NCI-H82 treated with DMSO at 0.1 percent for 48 hours (cell line): ENCODE data around the gene GSDME.
A peak's percentile ranks its signal among the peaks of the same experiment; 100 is the strongest.
"Not testable (repeated sequence)": the region's sequence is repeated elsewhere in the genome, so short reads cannot be mapped to it uniquely, and the experiment has no call there.

Source experiments
- DNase-seq: peaks from one replicate; lab custom pipeline; 2025; ENCODE audit not compliant: unreplicated experiment; lab: John Stamatoyannopoulos, UW

The GSDME gene

DNA sequence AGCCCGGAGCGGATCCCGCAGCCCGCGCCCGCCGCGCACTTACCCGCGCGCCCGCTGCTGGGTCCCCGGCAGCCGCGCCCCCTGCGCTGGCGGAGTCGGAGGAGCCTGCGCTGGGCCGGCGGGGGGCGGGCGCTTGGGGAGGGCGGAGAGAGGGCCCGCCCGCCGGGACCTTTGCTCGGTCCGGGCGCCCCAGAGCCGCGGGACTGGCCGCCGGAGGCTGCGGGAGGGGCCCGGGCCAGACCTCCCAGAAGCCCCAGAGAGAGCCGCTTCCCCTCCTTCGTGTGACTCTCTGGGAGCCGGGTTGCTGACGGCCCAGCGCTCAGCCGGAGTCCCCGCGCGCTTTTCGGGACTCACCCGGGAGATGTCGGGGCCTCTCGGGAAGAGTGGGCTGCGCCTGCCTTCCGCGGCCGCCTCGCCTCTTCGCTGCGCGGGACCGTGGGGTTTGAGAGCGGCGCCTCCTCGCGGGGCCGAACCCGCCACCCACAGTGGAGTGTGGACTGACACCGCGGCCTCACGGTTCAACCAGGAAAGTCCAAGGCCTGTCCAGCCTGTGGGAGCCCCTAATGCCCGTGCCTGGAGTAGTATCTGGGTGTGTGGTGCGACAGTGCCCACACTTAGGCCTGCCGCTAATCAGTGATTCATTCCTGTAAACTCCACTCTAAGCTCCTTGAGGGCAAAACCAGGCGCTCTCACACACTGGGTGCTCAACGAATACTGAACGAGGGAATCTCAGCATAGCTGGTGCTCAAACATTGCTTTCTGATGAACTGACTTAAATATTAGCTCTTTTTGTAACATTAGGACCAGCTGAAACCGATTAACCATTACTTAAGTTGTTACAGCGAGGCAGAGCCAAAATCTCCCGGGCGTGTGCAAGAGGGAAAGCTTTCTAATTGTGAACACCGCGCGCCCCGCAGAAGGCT is at the start of gene GSDME:
GSDME (minus strand) TSS at position 112 of the 923 bp plus-strand sequence. CDS start 7,690 bp downstream, outside the sequence.
- DNase-seq = no peak

DNA sequence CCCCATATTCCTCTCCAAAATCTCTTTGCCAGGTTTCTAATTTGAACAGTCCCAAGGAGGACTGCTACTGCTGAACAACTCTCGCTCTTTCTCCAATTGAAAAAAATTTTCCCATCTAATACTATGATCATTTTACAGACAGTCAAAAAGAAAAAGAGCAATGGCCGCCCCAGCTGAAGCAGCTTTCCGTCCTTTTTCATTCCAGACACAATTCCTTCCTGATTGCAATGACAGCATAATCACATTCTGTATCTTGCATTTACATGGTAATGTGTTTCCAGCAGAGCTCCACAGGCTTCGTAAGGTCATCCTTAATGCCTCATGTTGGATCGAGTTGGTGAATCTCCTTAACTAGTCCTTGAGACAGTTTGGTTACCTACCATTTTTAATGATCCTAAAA is 45.0 kb upstream of the GSDME start:
- no peak for DNase-seq

DNA sequence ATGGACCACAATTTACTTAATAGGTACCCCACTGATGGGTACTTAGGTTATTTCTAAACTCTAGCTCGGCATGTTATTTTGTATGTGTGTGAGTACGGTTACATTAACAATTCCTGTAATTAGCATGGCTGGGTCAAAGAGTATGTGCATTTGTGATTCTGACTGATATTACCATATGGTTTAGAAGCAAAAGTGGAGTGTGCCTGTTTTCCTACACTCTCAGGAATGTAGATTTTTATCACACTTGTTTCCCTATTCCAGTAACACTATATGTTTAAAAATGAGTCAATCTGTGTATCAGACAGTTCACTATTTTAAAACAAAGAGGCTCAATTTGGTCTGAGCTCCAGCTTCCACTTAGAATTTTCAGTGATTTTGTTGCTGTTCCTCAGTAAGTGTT is 44.6 kb upstream of the GSDME start:
- DNase-seq = no peak

DNA sequence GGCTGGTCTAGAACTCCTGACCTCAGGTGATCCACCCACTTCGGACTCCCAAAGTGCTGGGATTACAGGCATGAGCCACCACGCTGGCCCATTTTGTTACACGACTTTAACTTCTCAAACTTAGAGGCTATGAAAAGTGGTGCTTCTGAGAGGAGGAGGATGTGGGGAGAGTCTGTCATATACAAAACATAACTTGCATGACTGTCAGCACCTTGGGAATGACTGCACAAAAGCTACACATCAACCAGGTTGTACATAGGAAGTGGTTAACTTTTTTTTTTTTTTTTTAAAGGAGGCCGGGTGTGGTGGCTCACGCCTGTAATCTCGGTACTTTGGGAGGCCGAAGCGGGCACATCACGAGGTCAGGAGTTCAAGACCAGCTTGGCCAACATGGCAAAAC is 43.4 kb upstream of the GSDME start:
- DNase-seq = no peak

DNA sequence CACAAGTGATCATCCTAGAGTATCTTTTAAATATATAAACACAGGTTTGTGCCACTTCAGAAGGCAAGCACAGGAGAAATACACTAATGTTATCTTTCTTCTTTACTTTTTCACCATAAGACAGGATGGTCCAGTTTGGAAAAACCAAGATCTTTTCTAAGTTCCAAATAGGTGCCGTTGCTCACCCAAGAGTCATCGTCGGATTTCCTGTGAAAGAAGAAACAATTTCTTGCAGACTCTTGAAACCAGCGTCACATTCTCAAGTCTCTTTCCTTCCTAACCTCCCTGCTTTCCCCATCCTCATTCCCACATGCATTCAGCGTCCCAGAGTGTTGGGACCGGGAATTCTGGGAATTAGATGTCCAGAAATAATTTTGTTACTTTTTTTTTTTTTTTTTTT is 42.8 kb upstream of the GSDME start:
- DNase-seq = no peak

DNA sequence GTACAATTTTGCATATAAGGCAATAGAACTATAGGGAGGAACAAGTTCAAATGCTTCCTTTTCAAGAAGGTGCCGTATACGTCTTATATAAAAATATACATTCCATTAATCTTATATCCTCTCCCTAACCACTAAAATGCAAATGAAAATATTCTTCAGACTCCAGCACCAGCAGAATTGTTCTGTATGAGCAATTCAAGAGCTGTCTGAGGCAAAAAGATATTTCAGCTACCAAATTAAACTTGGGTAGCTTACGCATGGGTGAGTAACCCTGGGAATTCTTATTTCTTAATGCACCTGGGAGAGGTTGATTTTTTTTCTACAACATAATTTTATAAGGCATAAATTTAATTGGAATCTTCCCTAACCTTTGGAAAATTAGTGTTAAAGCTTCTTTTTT is 42.2 kb upstream of the GSDME start:
- DNase-seq = no peak

DNA sequence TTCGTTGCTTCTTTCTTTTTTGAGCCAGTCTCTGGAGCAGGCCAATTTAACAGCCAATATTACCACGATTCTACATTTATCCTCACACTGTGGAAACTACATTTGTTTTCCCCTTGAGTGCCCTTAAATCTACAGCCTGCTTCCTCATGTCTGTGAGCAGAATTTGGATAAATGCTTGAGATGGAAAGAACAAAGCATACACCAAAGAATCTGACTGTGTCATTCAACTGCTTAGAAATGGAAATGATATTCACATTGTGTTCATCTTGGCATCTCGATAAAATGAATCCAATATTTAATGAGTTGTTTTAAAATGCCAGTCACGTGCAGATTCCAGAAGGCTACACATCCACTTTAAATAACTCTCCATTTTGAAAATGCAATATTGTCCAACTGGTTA is 41.0 kb upstream of the GSDME start:
- DNase-seq = no peak

DNA sequence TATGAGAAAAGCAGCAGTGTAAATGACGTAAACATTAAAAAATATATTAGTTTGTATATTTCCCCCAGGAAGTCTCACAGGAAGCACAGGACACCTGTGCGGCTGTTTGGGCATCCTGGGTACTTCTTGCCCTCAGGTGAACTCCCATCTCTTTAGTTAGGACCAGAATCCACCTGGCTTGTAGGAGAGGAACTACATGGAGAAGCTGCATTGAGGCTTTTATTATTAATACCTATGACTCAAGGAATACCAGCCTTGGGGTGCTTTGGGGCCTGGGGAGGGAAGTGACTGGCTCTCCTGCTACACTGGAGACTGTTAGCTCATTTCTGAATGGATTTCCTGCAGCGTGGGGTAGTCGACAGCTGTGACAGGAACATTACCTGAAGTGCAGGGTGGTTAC is 40.0 kb upstream of the GSDME start:
- no peak for DNase-seq

DNA sequence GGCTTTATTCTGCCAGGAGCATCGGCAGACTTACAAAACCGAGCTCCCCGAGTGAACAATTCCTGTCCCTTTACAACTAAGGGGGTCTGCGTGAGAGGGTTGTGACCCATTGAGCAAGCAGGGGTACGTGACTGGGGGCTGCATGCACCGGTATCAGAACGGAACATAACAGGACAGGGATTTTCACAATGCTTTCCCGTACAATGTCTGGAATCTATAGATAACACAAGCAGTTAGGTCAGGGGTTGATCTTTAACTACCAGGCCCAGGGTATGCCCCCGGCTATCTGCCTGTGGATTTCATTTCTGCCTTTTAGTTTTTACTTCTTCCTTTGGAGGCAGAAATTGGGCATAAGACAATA is 38.1 kb upstream of the GSDME start:
- no peak for DNase-seq

DNA sequence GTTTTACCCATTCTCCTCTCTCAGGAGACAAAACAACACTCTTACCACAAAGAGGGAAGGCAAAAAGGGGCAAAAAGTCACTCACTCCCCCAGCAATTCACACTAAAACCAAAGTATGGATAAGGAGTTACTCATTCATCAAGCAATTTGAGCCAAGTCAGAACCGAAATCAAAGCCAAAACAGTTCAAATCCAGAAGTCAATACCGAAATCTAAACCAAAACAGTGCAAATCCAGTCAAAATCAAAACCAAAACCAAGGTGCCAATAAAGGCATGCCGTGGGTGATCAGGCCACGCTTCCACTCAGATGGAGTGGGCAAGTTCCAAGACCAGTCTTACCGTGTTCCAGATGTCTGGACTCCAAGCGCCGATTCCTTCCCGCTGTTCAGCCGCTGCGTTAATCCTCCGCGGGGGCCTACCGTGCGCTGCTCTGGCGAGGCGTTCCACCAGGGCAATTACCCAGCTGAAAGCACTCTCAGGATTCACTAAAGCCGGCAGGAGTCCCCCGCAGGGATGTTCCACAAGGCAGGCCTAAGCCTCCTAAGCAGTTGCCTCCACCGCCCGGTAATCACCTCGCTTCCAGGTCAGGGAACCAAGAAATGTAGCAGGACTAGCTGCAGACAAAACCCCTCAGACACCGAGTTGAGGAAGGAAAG is 37.6 kb upstream of the GSDME start:
- not testable (repeated sequence) for DNase-seq

DNA sequence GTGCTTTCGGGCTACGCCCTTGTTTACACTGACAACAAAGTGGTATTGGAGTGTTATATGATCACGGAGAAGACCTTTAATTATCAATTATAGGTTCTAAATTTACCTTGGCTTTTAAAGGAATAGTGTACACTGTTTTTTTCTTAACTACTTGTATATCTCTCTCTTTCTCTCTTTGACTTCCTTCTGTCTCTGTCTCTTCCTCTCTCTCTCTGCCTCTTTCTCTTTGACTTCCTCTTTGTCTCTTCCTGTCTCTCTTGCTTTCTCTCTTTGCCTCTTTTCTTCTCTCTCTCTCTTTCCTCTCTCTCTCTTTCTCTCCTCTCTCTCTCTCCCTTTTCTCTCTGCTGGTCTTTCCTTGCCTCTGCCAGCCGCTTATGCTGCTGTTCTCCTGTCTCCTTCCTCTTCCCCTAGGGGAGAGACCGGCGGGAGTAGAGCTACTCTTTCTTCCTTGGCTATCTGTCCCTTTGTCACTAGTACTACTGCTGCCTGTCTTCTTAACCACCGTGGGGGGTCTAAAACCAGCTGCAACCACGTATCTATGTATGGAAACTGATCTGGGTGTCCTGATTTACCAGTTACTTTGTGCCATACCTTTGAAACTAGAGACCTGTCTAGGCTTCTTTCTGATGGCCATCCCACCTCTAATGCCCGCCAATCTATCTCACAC is 36.9 kb upstream of the GSDME start:
- no peak for DNase-seq

DNA sequence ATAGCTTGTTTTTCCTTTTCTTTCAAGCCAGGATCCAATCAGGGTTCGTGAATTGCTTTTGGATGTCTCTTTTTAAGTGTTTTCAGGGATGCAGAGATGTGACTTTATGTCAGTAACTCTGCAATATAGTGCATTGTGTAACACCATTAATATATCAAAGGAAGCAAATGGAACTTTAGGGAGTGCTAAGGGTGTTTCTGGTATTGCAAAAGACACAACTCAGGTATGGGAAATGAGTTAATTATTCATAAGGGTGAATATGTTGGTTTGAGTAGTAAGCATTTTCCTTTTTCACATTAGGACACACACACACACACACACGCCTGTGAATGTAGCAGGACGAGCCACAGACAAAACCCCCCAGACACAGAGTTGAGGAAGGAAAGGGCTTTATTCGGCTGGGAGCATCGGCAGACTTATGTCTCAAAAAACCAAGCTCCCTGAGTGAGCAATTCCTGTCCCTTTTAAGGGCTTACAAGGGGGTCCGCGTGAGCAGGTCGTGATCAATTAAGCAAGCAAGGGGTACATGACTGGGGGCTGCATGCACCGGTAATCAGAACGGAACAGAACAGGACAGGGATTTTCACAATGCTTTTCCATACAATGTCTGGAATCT is 31.8 kb upstream of the GSDME start:
- DNase-seq = no peak

DNA sequence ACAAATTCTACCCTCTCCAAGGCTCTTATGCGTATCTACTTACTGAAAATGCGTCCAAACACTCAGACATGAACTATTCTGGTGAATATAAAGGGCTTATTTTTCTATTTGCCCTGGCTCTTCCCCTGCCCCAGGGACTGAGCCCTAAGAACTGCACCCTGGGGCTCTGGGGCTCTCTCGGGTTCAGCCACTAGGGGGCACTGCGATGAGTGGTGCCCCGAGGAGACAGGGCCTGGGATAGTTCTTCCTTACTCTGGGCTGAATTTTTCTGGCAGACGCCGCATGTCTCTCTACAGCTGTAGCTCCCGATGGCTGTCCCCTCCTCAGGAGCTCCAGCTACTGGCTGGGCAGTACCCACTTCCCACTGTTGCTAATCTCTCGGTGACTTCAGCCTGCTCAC is 30.8 kb upstream of the GSDME start:
- no peak for DNase-seq

DNA sequence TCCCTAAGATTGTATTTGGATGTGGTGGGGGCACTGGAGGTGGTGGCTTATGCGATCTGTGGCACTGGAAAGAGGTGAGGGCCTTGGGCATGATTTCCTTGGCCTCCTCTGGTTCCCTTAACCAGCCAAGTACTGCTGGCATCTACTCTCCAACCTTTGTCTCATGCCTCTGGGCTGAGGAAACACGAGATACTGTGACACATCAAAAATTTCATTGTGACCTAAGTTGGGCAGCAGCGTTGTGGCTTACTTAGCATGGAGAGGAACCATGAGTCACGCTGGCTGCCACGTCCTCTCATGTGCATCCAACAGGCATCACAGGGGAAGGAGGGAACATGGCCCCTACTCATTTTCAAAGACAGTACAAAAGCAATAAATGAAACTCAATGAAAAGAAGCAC is 29.7 kb upstream of the GSDME start:
- no peak for DNase-seq

DNA sequence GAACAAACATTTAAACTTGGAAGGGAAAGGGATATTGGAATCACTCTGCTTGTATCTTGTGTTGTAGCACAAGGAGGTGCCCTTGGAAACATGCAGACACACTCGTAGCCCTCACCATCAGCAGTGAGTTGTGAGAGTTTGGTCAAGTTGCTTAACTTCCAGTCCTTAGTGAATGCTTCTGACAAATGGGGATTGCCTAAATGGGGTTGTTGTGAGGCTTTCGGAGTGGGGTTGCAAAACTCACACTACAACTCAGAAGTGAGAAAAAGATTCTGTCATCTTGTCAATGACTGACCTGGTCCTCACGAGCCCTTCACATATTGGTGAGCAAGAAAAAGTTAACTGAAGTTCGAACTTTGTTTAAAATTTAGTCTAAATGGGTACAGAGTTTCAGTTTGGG is 29.0 kb upstream of the GSDME start:
- no peak for DNase-seq

DNA sequence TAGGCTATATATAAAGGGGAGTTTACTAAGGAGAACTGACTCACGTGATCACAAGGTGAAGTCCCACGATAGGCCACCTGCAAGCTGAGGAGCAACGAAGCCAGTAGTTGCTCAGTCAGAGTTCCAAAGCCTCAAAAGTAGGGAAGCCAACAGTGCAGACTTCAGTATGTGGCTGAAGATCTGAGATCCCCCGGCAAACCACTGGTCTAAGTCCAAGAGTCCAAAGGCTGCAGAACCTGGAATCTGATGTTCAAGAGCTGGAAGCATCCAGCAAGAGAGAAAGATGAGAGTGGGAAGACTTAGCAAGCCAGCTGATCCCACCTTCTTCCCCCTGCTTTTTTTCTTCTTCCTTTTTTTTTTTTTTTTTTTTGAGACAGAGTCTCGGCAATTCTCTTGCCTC is 27.0 kb upstream of the GSDME start:
- DNase-seq = no peak

DNA sequence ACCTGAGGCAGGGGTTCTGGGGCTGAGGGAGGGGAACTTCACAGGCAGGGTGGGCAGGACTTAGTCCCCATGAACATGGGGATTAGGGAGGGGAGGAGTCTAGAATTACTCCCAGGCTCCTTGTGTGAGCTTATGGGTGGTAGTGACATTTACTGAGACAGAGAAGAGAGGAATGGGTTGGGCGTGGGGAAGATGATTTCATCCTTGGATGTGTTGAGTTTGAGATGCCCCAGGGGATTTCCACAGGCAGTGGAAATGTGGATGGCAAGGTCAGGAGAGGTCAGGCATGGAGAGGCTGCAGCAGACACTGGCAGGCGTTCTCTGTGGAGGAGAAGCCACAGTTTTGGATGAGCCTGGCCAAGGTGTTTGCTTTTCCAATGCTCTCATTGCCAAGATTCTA is 26.4 kb upstream of the GSDME start:
- DNase-seq = no peak

DNA sequence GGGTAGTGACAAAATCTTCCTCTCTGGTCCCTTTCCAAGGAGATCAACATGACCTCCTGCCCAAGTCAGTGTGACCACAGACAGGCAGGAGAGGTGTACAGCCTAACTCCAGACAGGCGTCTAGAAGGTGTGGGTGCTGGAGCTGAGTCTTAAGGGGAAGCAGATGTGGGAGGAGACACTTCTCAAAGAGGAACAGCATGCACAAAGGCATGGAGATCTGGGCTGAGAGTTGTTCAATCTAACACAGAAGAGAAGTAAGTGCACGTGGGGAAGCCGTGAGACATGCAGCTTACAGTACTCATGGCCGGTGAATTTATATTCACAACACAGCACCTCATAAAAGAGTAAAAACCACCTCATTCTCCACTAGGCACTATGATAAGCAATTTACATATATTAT is 23.8 kb upstream of the GSDME start:
- DNase-seq = no peak

DNA sequence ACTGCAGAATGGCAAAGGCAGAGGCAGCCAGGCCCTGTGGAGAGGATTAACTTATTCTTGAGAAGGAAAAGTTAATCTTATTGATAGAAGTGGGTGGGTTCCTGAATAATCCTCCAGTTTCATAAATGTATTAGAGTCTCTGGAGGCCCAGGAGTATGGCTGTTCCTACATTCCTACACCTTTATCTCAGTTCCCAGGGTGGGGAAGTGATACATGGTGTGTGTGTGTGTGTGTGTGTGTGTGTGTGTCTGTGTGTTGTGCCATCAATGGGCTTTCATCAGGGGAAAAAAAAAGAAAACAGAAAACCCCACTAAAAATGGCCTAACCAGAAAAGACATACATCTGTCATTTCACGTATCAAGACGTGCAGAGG is 22.0 kb upstream of the GSDME start:
- peak; percentile 38 for DNase-seq

DNA sequence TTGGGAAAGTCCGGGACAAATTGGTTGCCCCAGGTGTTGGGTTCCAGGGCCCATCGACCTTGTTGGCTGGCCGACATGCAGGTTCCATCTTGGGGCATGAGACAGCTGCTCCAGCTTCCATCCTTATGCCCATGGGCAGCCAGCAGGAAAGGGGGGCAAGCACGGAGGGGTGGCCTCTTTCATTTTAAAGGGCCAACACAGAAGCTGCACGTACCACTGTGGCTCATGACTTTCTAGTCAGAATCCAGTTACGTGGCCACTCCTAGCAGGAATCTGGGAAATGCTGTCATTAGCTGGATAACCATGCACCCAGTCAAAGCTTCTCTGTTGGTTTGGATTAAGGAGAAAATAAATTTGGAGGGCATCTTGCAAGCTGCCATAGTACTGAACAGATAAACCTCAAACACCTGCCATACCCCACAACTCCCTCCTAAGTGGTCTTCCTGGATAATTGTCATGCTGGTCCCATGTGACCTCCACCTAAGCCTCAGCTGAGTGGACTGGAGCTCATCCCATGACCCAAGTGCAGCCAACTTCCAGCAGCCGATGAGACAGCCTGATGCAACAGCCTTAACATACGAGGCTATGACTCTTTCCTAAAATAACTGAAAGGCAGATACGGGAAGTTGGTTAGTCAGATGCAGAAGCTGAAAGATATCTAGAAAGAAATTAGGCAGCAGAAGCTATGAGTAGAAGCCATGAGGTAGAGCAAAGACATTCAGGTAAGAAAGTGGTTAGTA is 21.4 kb upstream of the GSDME start:
- DNase-seq = peak; percentile 38

DNA sequence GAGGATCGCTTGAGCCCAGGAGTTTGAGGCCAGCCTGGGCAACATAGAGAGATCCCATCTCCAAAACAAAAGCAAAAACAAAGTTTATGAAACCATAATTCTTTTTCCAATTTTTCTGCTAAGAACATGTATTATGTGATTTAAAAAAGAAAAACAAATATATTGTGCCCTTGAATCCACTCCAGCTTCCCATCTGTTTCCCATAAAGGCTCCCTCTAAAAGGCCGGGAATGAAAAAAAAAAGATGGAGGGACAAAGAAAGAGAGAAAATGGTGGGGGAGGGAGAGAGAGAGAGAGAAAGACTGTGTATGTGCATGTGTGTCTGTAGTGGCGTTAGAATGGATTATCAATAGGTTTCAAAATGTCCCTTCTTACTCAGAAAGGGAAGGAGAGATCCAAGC is 20.5 kb upstream of the GSDME start:
- DNase-seq = no peak
